GM19035 (cell line): ENCODE data around the gene BTN3A1.

ENCODE experiments used
- ATAC-seq: cut with Tn5 transposase; IDR thresholded peaks from one replicate; pipeline ENCODE4 v1.9.1; 2021; ENCODE audit not compliant: unreplicated experiment

Gene BTN3A1

GRCh38 chr6:26379292-26379691 is 22.8 kb upstream of the BTN3A1 start:
- ATAC-seq = no peak

- ATAC-seq = no peak
Observed at GRCh38 chr6:26379740-26380139, 22.3 kb upstream of the BTN3A1 start.

GRCh38 chr6:26380256-26380655 is 21.8 kb upstream of the BTN3A1 start:
- no peak for ATAC-seq

- ATAC-seq = no peak
Observed at GRCh38 chr6:26382121-26382520, 20.0 kb upstream of the BTN3A1 start.

GRCh38 chr6:26383624-26384417 is 18.3 kb upstream of the BTN3A1 start:
- no peak for ATAC-seq

GRCh38 chr6:26385734-26386125 is 16.3 kb upstream of the BTN3A1 start:
- ATAC-seq = no peak

- no peak for ATAC-seq
Observed at GRCh38 chr6:26387565-26387964, 14.5 kb upstream of the BTN3A1 start.

- ATAC-seq = no peak
Observed at GRCh38 chr6:26388014-26388413, 14.1 kb upstream of the BTN3A1 start.

GRCh38 chr6:26388441-26388840 is 13.6 kb upstream of the BTN3A1 start:
- ATAC-seq = no peak

- no peak for ATAC-seq
Observed at GRCh38 chr6:26389349-26389894, 12.7 kb upstream of the BTN3A1 start.

GRCh38 chr6:26390531-26390930 is 11.5 kb upstream of the BTN3A1 start:
- no peak for ATAC-seq

GRCh38 chr6:26392932-26393636 is 9.0 kb upstream of the BTN3A1 start:
- no peak for ATAC-seq

GRCh38 chr6:26394289-26394688 is 7.8 kb upstream of the BTN3A1 start:
- no peak for ATAC-seq

- no peak for ATAC-seq
Observed at GRCh38 chr6:26398555-26398954, 3.5 kb upstream of the BTN3A1 start.

- no peak for ATAC-seq
Observed at GRCh38 chr6:26400626-26401025, 1.4 kb upstream of the BTN3A1 start.

- ATAC-seq = no peak
Observed at GRCh38 chr6:26401389-26401986, 587 bp upstream of the BTN3A1 start.

GRCh38 chr6:26403893-26404292 is 1.8 kb downstream of the BTN3A1 start:
- ATAC-seq = no peak

- no peak for ATAC-seq
Observed at GRCh38 chr6:26404546-26404945, 2.5 kb downstream of the BTN3A1 start.

- ATAC-seq = no peak
Observed at GRCh38 chr6:26408828-26409730, 7.0 kb downstream of the BTN3A1 start.

GRCh38 chr6:26411751-26412150 is 9.7 kb downstream of the BTN3A1 start:
- ATAC-seq = no peak

GRCh38 chr6:26412228-26412627 is 10.2 kb downstream of the BTN3A1 start:
- no peak for ATAC-seq
